ENCODE data around the gene STARD3NL. TPM values are rescaled to one million over a fixed set of nuclear protein-coding genes. Genes with fewer than 3 reads are reported as not detected.

STARD3NL gene
- polyA plus RNA-seq, 1 donor (not counting 4 experiments of a cell fraction or from before 2014, with no cell fraction given) = 45.1 TPM

- peaks cover 13% of the 10 kb centered on the region for H3K4me1 ChIP-seq (ENCODE audit: control insufficient read depth, extremely low read depth, insufficient read depth, low read length)
- no peaks in the 10 kb centered on the region for H3K9me3 ChIP-seq (ENCODE audit: control insufficient read depth, low read depth, low read length)
- FAIRE-seq (no peak), DNase-seq (ENCODE audit: low read depth, low spot score) (no peak)
- H3K4me2 ChIP-seq (ENCODE audit: control insufficient read depth, extremely low read depth, insufficient read depth, low read depth, low read length) = no peak overlapping the region
- TF ChIP-seq CTCF (optimal IDR thresholded peaks at IDR 0.05 in 1 of 3, IDR thresholded peaks at IDR 0.05 in 1 of 3, conservative IDR thresholded peaks at IDR 0.05 in 1 of 3; ENCODE audit: extremely low read depth in 1 of 3, insufficient read depth in 2 of 3, low read length in 3 of 3) (no peak), EZH2 (IDR thresholded peaks at IDR 0.05; ENCODE audit: low read length) (no peak)
- H3K79me2 ChIP-seq (ENCODE audit: control insufficient read depth, insufficient read depth, low read length) = peaks cover 64% of the 10 kb centered on the region
- dilution Hi-C loops (cut with MboI; ENCODE audit: extremely low pct_ligation_motif_present, low sequenced_read_pairs) = no loop called here
- no peak overlapping the region for H3K27ac ChIP-seq (ENCODE audit: control insufficient read depth, insufficient read depth, low read length)
- H3K9me1 ChIP-seq (ENCODE audit: control insufficient read depth, extremely low read depth, insufficient read depth, low read length) = no peaks in the 10 kb centered on the region
- H3K9ac ChIP-seq (ENCODE audit: control insufficient read depth, extremely low read depth, insufficient read depth, low read length) = no peak overlapping the region
- no peak overlapping the region for H2AFZ ChIP-seq (ENCODE audit: control insufficient read depth, low read length)
- peaks cover 3% of the 10 kb centered on the region for H4K20me1 ChIP-seq (ENCODE audit: control insufficient read depth, extremely low read depth, insufficient read depth, low read length)
- no peaks in the 10 kb centered on the region for H3K27me3 ChIP-seq (ENCODE audit: control insufficient read depth, extremely low read depth, insufficient read depth, low read length)
- H3K4me3 ChIP-seq (ENCODE audit: control insufficient read depth in 2 of 3, extremely low read depth in 1 of 3, insufficient read depth in 2 of 3, low read depth in 1 of 3, low read length in 3 of 3) = no peak overlapping the region
- no peaks in the 10 kb centered on the region for H3K36me3 ChIP-seq (ENCODE audit: control insufficient read depth in 2 of 2, extremely low read depth in 1 of 2, insufficient read depth in 2 of 2, low read length in 2 of 2)
Observed at GRCh38 chr7:38192327-38192726, 14.3 kb downstream of the STARD3NL start.

GRCh38 chr7:38195804-38196595 is 18.0 kb downstream of the STARD3NL start:
- DNase-seq (ENCODE audit: low read depth, low spot score) (no peak), FAIRE-seq (no peak)
- Histone ChIP-seq H4K20me1 (ENCODE audit: control insufficient read depth, extremely low read depth, insufficient read depth, low read length) (peaks cover 3% of the 10 kb centered on the region), H3K9me3 (ENCODE audit: control insufficient read depth, low read depth, low read length) (no peaks in the 10 kb centered on the region), H3K4me1 (ENCODE audit: control insufficient read depth, extremely low read depth, insufficient read depth, low read length) (peaks cover 7% of the 10 kb centered on the region), H3K4me3 (ENCODE audit: control insufficient read depth in 2 of 3, extremely low read depth in 1 of 3, insufficient read depth in 2 of 3, low read depth in 1 of 3, low read length in 3 of 3) (no peak overlapping the region), H3K36me3 (ENCODE audit: control insufficient read depth in 2 of 2, extremely low read depth in 1 of 2, insufficient read depth in 2 of 2, low read length in 2 of 2) (no peaks in the 10 kb centered on the region), H3K27ac (ENCODE audit: control insufficient read depth, insufficient read depth, low read length) (no peak overlapping the region), H3K4me2 (ENCODE audit: control insufficient read depth, extremely low read depth, insufficient read depth, low read depth, low read length) (no peak overlapping the region), H3K27me3 (ENCODE audit: control insufficient read depth, extremely low read depth, insufficient read depth, low read length) (no peaks in the 10 kb centered on the region), H2AFZ (ENCODE audit: control insufficient read depth, low read length) (no peak overlapping the region), H3K9me1 (ENCODE audit: control insufficient read depth, extremely low read depth, insufficient read depth, low read length) (no peaks in the 10 kb centered on the region), H3K9ac (ENCODE audit: control insufficient read depth, extremely low read depth, insufficient read depth, low read length) (no peak overlapping the region), H3K79me2 (ENCODE audit: control insufficient read depth, insufficient read depth, low read length) (peaks cover 58% of the 10 kb centered on the region)
- TF ChIP-seq EZH2 (IDR thresholded peaks at IDR 0.05; ENCODE audit: low read length) (no peak), CTCF (optimal IDR thresholded peaks at IDR 0.05 in 1 of 3, IDR thresholded peaks at IDR 0.05 in 1 of 3, conservative IDR thresholded peaks at IDR 0.05 in 1 of 3; ENCODE audit: extremely low read depth in 1 of 3, insufficient read depth in 2 of 3, low read length in 3 of 3) (no peak)
- dilution Hi-C loops (cut with MboI; ENCODE audit: extremely low pct_ligation_motif_present, low sequenced_read_pairs) = no loop called here

Data from keratinocyte (primary cell).